Fibroblast of villous mesenchyme (primary cell): ENCODE data around the gene CNTNAP2. TPM values are rescaled to one million over a fixed set of nuclear protein-coding genes. Genes with fewer than 3 reads are reported as not detected.

Experiments used
- DNase-seq: peaks from one replicate; pipeline ENCODE4 v3.0.0-alpha.2; 2010; ENCODE audit warnings: low read depth
- H3K4me3 ChIP-seq: 2 replicates; pipeline ENCODE4 v1.5.1; 2011; ENCODE audit warnings: low read depth, mild to moderate bottlenecking, low read length
- CTCF ChIP-seq: IDR thresholded peaks from 2 replicates; pipeline ENCODE4 v1.5.1; 2012; ENCODE audit warnings: low read depth, mild to moderate bottlenecking, low read length; ENCODE audit not compliant: insufficient read depth
- total RNA-seq: library from RNA; depleted of rRNA; stranded (reverse); fragments of >200 nt; gene quantifications from 2 replicates; pipeline ENCODE4 v1.2.3, GENCODE V29; 2012

Gene CNTNAP2
- total RNA-seq, 1 donor, result not detected

- no peak overlapping the region for H3K4me3 ChIP-seq
- TF ChIP-seq CTCF, result no peak
- DNase-seq, result no peak
Observed at GRCh38 chr7:146606628-146607027, 490.0 kb downstream of the CNTNAP2 start.

- TF ChIP-seq CTCF, result no peak
- no peak for DNase-seq
- no peak overlapping the region for H3K4me3 ChIP-seq
Observed at GRCh38 chr7:146619641-146620040, 503.0 kb downstream of the CNTNAP2 start.

DNA sequence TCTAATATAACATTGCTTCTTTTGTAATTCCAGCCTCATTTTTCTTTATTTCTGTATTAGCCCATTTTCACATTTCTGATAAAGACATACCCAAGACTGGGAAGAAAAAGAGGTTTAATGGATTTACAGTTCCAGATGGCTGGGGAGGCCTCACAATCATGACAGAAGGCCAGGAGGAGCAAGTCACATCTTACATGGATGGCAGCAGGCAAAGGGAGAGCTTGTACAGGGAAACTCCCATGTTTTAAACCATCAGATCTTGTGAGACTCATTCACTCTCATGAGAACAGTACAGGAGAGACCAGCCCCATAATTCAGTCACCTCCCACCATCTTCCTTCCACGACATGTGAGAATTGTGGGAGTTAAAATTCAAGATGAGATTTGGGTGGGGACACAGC, 510.3 kb downstream of the CNTNAP2 start:
- TF ChIP-seq CTCF, result no peak
- DNase-seq, result no peak

GRCh38 chr7:146635205-146636032, 518.8 kb downstream of the CNTNAP2 start:
- no peak for DNase-seq
- no peak overlapping the region for H3K4me3 ChIP-seq
- TF ChIP-seq CTCF, result no peak

More for the DNA sequence above, 510.3 kb downstream of the CNTNAP2 start:
- H3K4me3 ChIP-seq, result no peak overlapping the region

DNA sequence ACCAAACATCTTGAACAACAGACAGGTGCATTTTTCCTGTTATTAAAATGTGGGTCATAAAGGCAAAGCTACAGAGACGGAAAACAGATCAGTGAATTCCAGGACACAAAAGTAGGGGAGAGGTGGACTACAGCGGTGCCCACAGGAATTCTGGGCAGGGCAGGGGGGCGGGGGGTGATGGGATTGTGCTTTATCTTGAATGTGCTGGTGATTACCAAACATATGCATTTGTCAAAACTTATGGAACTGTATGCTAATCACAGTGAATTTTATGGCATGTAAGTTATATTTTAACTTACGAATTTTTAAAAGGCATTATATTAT, 519.4 kb downstream of the CNTNAP2 start:
- no peak overlapping the region for H3K4me3 ChIP-seq
- no peak for DNase-seq
- no peak for TF ChIP-seq CTCF

GRCh38 chr7:146636581-146636980, 520.0 kb downstream of the CNTNAP2 start:
- TF ChIP-seq CTCF, result no peak
- DNase-seq, result no peak
- H3K4me3 ChIP-seq, result no peak overlapping the region

DNA sequence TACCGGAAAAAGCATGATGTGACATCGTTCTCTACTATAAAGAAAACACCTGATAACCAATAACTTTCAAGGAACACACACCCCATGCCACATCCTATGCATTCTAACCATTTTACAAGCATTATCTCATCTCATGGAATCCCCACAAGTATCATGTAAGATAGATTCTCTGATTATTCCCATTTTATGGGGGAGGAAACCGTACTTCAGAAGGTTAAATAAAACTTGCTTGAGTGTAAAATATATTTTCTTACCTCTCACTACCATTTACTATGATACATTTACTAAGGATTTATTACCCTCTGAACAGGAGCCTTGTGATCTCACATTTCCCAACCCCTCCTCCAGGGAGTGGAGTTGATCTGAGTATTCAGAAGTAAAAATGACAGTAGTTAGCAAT, 522.7 kb downstream of the CNTNAP2 start:
- no peak for TF ChIP-seq CTCF
- DNase-seq, result no peak
- H3K4me3 ChIP-seq, result no peak overlapping the region
